Measurements from ENCODE around the gene RCN2.
"Not testable (repeated sequence)": the region's sequence is repeated elsewhere in the genome, so short reads cannot be mapped to it uniquely, and the experiment has no call there.

Gene RCN2

GRCh38 chr15:76932135-76932966 lies 802 bp downstream of the RCN2 start:
- DNase-seq (ENCODE audit: low read depth in 2 of 2), result no peak

- DNase-seq (ENCODE audit: low read depth in 2 of 2), result no peak
Observed at GRCh38 chr15:76935620-76936019, 4.1 kb downstream of the RCN2 start.

GRCh38 chr15:76936671-76937070 lies 5.1 kb downstream of the RCN2 start:
- DNase-seq (ENCODE audit: low read depth in 2 of 2), result no peak

DNA sequence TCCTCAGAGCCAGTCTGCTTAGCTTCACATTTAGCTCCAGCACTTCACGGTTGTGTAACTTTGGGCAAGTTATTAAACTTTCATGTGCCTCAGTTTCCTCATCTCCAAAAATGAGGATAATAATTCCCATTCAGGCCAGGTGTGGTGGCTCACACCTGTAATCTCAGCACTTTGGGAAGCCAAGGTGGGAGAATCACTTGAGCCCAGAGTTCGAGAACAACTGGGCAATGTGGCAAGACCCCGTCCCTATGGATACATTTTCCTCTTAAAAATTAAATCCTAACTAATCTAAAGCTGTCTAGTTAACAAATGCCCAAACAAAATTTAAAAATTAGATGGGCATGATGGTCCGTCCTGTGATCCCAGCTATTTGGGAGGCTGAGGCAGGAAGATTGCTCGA lies 7.2 kb downstream of the RCN2 start:
- no peak for DNase-seq (ENCODE audit: low read depth in 2 of 2)

GRCh38 chr15:76939715-76940114 lies 8.2 kb downstream of the RCN2 start:
- DNase-seq (ENCODE audit: low read depth in 2 of 2), result no peak

DNA sequence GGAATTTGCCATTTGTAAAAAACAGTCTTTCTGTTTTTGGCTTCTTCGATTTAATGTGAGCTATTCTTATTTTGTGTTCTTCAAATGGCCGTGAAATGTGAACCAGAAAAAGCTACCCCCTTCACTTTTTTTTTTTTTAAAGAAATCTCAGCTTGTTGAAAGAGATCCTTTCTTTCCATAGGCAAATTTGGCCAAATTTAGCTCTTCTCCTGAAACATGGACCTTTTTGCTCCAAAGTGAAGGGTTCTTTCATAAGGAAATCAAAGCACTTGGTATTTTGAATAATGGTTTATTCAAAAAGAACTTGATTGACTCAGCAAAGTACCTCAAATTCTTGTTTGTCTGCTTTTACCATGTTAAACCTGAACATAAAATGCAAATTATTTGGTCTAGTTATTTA lies 10.1 kb downstream of the RCN2 start:
- no peak for DNase-seq (ENCODE audit: low read depth in 2 of 2)

DNA sequence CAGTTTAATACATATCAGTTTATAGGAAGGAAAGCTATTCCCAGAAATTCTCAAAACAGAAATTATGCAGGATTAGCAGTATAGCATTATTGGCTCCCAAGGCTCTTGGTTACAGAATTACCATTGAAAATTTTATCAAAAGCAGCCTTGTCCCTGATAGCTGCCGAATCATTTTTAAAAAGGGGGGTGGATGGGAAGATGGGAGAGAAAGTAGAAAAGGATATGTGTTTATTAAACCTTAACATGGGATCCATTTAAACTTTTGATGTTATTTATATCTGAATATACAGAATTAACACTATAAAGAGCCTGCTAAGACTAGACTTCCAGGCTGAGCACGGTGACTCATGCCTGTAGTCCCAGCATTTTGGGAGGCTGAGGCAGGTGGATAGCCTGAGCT lies 10.8 kb downstream of the RCN2 start:
- no peak for DNase-seq (ENCODE audit: low read depth in 2 of 2)

- DNase-seq (ENCODE audit: low read depth in 2 of 2), result no peak
Observed at GRCh38 chr15:76945494-76946093, 14.0 kb downstream of the RCN2 start.

DNA sequence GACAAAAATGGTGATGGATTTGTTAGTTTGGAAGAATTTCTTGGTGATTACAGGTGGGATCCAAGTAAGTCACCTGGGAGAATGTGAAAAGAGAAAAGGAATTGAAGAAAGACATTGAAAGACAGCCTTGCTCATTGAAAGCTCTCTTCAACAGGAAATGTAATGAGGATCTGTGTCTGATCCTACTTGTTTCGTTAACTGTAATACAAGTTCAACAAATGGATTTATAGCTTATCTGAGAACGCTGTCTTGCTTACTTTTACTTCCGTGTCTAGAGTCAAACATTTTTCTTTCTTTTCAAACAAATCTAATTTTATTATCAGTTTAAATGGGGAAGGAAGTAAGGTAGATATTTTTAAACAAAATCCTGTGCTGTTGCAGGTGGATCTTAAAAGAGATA lies 15.9 kb downstream of the RCN2 start:
- no peak for DNase-seq (ENCODE audit: low read depth in 2 of 2)

DNA sequence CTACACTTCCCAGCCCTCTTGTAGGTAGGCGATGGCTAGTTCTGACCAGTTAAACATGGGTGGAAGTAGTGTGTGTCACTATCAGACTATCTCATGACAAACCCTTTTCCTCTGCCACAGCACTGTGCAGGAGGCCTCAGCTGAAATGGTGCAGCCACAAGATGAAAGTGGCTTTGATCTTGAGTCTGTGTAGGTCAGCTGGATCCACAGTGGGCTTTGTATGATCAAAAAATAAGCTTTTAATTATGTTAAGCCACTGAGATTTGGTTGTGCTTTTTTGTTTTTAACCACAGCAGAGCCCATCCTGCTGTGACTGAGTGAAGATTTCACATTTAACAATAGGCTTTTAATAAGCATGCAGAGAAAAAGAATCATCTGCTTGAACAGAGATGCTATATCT lies 19.7 kb downstream of the RCN2 start:
- no peak for DNase-seq (ENCODE audit: low read depth in 2 of 2)

- no peak for DNase-seq (ENCODE audit: low read depth in 2 of 2)
Observed at GRCh38 chr15:76953913-76954312, 22.4 kb downstream of the RCN2 start.

DNA sequence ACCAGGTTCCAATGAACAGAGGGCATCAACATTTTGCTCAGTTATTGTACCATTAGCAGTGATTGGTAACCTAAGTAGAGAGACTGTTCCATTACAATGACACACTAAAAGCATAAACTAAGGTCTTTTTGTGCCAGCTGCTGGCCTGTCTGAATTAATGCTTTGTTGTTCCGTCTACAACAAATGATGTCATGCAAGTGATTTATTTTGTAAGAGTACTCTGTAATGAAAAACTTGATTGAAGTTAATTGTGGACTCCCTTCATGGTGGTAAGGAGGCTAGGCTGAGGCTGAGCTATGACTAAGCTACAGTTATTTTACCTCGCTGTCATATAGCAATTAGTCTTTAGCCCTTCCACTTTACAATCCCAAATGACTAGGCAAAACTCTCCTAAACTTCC lies 23.2 kb downstream of the RCN2 start:
- no peak for DNase-seq (ENCODE audit: low read depth in 2 of 2)

- no peak for DNase-seq (ENCODE audit: low read depth in 2 of 2)
Observed at GRCh38 chr15:76961268-76962011, 29.9 kb downstream of the RCN2 start.

DNA sequence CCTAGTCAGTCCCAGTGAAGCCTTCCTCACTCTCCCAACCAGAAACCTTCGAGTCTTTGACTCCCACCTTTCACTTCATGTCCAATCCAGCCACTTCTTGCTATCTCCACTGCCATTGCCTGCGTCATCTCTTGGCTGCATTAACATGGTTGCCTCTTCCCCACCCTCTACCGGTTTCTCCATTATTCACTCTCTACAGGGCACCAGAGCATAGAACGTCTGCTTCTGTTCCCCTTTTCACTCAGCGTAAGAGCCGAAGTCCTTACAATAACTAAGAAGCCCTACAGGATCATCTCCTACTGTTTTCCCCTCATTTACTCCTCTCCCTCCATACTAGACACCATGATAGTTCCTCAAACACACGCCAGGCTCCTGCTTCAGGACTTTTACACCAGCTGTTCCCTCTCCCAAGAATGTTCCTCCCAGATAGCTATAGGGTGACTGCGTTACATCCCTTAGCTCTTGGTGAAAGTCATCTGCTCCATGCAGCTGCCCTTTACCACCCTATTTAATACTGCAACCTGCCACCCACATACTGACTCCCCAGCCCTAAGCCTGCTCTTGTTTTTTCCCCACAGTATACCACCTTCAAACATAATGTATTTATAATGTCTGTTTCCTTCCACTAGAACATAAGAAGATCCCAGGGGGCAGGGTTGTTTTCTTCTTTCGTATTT lies 30.9 kb downstream of the RCN2 start:
- no peak for DNase-seq (ENCODE audit: low read depth in 2 of 2)

- no peak for DNase-seq (ENCODE audit: low read depth in 2 of 2)
Observed at GRCh38 chr15:76963596-76963995, 32.0 kb downstream of the RCN2 start.

GRCh38 chr15:76964157-76964556 lies 32.6 kb downstream of the RCN2 start:
- DNase-seq (ENCODE audit: low read depth in 2 of 2), result no peak

GRCh38 chr15:76966051-76966450 lies 34.5 kb downstream of the RCN2 start:
- DNase-seq (ENCODE audit: low read depth in 2 of 2), result not testable (repeated sequence)

- no peak for DNase-seq (ENCODE audit: low read depth in 2 of 2)
Observed at GRCh38 chr15:76967067-76967466, 35.5 kb downstream of the RCN2 start.

DNA sequence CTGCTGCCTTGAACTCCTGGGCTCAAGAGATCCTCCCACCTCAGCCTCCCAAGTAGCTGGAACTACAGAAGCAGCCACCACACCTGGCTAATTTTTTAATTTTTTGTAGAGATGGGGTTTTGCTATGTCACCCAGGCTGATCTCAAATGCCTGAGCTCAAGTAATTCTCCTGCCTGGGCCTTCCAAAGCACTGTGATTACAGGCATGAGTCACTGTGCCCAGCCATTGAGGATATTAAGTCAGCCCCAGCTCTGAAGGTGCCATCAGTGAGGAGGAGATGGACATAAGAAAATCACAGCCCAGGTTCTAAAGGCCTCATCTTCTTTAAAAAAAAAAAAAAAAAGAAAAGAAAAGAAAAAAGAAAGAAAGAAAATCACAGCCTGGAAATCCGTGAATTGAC lies 36.8 kb downstream of the RCN2 start:
- DNase-seq (ENCODE audit: low read depth in 2 of 2), result no peak

GRCh38 chr15:76972389-76973361 lies 41.1 kb downstream of the RCN2 start:
- DNase-seq (ENCODE audit: low read depth in 2 of 2), result no peak

DNA sequence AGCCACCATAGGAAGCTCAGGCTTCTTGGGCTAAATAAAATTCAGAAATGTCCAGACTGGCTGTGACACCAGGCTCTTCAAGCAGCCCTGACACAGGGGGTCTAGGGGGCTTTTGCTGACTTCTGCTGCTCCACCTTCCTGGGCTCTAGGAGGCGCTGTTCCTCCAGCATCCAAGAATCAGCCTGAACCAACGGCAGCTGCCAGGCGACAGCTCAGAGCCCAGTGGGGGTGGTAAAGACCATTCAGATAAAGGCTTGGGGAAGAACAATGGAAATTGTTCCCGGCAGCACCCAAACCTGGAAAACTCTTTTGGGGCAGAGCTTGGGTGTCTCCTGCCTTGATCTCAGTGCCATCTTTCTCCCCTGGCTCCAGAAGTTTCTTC lies 41.8 kb downstream of the RCN2 start:
- no peak for DNase-seq (ENCODE audit: low read depth in 2 of 2)
